GM12874 (cell line): ENCODE results near the gene METTL13.

ENCODE experiments used
- TF ChIP-seq, protein P1 (sequence below): IDR thresholded peaks from 2 replicates; pipeline ENCODE4 v1.5.1; 2011; ENCODE audit warnings: low read depth, mild to moderate bottlenecking, control low read depth, low read length, moderate library complexity; ENCODE audit not compliant: insufficient read depth

Gene METTL13

DNA sequence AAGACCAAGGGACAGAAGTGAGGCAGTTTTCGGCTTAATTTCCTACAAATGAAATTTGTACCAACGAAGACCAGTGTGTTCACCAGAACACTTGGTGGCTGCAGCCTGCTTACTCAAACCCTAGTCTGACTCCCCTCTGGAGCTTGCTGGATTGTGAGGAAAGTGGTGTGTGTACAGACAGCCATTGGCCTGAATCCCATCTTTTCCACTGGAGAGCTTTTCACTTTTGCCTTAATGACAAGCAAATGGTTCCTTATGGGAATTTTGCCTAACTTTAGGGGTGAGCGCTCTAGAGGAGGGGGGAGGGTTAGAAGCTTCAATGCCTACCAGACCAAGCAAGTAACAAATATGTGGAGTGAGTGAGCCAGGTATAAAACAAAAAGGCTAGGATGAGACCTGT is 17.3 kb downstream of the METTL13 start:
- TF ChIP-seq, protein P1, sequence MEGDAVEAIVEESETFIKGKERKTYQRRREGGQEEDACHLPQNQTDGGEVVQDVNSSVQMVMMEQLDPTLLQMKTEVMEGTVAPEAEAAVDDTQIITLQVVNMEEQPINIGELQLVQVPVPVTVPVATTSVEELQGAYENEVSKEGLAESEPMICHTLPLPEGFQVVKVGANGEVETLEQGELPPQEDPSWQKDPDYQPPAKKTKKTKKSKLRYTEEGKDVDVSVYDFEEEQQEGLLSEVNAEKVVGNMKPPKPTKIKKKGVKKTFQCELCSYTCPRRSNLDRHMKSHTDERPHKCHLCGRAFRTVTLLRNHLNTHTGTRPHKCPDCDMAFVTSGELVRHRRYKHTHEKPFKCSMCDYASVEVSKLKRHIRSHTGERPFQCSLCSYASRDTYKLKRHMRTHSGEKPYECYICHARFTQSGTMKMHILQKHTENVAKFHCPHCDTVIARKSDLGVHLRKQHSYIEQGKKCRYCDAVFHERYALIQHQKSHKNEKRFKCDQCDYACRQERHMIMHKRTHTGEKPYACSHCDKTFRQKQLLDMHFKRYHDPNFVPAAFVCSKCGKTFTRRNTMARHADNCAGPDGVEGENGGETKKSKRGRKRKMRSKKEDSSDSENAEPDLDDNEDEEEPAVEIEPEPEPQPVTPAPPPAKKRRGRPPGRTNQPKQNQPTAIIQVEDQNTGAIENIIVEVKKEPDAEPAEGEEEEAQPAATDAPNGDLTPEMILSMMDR: no peak

DNA sequence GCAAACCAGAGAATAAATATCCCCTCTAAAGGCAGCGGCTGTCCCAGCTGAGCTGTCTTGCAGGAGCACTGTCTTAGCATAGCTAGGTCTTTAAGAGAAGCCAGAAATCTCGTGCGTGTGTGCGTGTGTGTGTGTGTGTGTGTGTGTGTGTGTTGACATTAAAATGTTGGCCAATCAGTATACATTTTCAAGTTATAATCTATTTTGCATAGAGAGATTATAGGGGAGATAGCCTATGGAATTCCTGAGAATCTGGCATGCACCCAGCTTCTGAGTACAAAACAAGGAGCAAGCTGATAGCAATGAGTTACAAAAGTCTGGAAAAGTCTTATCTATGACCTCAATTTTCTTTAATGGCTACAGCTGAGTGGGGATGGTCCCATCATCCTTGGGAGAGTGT is 17.7 kb downstream of the METTL13 start:
- TF ChIP-seq, protein P1: no peak

DNA sequence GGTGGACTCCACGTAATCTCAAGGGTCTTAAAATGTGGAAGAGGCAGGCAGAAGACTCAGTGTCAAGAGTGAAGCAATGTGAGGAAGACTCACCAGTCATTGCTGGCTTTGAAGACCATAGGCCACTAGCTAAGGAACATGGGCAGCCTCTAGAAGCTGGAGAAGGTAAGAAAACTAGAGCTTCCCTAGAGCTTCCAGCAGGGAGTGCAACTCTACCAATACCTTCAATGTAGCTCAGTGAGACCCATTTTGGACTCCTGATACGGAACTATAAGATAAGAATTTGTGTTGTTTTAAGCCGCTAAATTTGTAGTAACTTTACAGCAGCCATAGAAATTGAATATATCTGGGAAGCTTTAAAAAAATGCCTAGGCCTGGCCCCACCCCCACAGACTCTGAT is 18.9 kb downstream of the METTL13 start:
- TF ChIP-seq, protein P1: no peak

DNA sequence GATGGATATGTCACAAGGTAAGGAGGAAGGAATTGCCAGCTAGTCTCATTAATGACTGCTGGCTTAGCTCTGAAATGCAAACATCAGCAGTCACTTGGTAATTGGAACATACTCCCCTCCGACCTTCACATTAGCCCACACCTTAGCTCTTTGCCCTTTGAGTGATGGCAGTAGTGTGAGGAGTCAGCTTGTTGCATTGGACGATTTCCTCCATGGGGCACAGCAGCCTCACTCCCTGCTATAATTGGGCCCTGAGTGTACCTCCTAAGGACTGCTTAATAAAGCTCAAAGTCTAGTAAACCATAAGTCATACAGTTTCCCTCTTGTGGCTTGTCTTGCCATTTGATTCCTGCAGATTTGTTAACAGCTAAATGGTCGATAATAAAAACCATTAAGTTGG is 19.4 kb downstream of the METTL13 start:
- TF ChIP-seq, protein P1: no peak

DNA sequence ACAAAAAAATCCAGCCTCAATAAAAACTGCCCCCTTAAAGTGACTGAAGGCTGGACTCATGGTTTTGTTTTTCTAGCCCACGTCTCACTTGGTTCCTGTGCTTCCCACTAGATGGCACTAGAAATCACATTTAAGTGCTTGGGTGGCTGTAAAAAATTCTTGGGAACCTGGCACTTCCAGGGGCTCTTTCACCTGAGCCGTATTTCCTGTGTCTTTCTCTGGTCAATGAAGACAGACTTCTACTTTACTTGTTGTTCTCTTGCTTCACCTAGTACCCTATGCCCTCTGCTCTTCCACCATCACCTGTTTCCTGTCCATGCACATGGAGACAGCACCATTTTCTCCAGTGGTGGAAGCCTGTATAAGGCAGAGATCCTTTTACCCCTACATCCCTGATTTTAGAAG is 20.0 kb downstream of the METTL13 start:
- TF ChIP-seq, protein P1: peak; percentile 64

DNA sequence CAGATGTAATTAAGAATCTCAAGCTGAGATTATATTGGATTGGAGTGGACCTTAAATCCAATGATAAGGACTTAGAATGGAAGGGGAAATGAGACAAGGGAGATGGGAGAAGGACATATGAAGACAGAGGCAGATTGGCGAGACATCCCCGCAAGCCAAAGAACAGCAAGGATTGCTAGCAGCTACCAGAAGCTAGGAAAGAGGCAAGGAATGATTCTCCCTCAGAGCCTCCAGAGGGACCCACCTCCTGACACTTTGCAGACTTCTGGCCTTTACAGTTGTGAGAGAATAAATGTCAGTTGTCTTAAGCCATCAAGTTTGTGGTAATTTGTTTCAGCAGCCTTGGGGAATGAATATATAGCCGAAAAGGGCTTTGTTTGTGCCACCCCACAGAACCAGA is 20.7 kb downstream of the METTL13 start:
- TF ChIP-seq, protein P1: no peak

DNA sequence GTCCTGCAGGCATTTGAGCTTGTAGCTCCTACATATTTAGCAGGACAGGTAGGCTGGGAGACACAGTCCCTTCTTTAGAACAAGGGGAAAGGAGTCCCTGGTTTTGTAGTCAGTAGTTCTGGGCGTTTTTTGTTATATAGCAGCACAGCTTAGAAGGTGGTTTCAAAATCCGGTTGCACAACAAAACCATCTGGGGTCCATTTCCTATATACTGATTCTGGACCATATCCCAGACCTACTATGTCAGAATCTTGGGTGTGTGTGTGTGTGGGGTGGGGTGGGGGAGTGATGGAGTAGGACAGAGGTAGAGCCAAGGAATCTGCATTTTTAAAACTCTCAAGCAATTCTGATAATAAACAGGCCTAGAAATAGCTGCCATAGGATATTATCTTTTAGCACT is 21.6 kb downstream of the METTL13 start:
- TF ChIP-seq, protein P1: no peak
